NCI-H524 (cell line): ENCODE measurements around the gene PRKAR1B.
A peak's percentile ranks its signal among the peaks of the same experiment; 100 is the strongest.

Experiments used
- DNase-seq, 2 experiments: peaks; one replicate each; lab custom pipeline; 2025; lab: John Stamatoyannopoulos, UW

The PRKAR1B gene

DNA sequence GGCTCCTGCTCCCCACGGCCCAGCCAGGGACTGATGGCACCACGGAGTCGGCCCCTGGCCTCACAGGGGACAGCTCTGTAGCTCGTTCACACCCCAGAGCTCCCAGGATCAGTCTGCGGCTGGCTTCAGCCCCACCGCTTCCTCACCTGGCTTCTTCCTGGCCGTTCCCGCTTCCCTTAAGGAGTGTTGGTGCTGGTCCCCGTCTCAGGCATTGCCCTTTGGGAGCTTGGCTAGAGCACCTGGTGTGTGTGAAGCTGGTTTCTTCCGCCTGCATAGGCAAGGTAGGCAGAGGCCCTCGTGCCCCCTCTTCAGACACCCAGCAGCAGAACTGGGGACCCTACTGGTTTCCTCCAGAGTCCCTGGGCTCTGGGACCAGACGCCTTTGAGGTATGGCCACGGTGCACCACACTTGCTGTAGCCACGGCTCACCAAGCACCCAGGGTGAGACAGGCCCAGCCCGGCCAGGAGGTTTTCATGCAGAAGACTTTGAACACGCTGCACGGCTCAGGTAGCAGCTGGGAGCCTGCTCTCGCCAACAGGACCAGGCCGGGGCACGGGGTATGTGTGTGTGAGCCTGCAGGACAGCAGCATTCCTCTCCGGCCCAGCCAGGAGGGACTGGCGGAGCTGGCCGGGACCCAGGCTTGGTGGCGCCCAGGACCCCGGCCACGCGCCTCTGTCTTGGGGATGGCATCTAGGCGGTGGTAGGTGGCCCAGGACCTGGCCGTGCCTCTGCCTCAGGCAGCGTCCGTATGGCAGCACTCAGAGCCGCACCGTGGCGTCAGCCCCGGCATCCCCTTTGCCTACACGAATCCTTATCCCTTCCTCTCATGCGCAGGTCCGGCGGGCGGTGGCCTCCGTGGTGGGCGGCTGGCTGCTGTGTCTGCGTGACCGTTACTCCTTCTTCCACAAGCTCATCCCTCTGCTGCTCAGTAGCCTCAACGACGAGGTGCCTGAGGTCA, 13.2 kb upstream of the PRKAR1B start:
- no peak for DNase-seq

DNA sequence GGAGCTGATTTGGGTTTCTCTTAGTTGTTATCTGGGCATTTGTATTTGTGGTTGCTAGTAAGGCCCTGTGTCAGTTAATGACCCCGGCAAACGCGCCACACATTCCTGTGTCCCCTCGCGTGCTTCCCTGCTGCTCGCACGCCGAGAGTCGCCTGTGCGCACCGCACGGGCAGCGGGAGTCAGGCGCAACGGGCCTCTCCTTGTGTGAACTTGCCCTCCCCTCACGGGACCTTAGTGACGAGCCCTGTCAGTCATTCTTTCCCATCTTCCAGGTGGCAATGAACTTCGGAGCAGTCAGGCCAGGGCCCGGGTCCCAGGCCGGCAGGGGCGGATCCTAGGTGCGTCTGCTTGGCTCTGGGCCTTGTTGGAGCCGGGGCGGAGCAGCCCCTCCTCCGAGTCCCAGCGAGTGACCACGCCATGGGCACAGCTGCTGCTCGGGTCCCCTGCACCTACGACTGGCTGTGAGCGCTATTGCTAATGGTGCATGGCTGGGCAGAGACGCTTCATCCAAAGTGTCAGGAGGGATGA, 12.4 kb upstream of the PRKAR1B start:
- DNase-seq: no peak

DNA sequence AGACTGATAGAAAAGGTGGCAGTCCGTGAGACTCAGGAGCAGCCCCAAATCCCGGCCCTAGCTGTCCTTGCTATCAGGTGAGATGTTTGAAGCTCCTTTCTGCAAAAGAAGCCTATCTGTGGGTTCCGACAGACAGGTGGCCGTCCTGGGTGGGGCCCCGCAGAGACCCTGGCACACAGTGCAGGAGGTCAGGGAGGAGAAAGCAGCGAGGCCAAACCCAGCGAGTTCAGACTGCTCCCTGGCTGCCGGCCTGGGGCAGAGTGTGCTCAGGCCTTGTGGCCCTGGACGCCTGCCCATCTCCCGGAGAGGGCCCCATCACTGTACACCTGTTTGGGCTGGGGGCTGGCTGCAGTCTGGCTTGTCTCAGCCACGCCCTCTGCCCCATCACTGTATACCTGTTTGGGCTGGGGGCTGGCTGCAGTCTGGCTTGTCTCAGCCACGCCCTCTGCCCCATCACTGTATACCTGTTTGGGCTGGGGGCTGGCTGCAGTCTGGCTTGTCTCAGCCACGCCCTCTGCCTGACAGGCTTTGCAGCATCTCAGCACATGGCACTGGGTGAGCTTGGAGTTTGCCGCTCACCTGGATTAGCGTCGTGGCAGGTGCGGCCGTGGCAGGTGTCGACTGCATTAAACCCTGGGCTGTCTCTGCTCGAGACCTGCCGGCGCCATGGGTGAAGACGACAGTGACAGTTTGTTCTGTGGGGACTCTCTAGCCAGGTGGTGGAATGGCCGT, 11.8 kb upstream of the PRKAR1B start:
- DNase-seq: no peak

DNA sequence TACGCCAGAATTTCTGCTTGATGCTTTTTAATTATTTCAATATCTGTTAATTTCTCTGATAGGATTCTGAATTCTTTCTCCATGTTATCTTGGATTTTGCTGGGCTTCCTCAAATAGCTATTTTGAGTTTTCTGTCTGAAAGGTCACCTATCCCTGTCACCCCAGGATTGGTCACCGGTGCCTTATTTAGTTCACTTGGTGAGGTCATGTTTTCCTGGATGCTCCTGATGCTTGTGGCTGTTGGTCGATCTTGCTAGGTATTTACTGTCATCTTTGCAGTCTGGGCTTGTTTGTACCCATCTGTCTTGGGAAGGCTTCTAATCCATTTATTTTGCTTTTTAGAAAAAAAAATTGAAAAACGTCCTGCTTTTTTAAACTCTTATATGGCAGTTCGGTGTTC, 11.2 kb upstream of the PRKAR1B start:
- DNase-seq: no peak

DNA sequence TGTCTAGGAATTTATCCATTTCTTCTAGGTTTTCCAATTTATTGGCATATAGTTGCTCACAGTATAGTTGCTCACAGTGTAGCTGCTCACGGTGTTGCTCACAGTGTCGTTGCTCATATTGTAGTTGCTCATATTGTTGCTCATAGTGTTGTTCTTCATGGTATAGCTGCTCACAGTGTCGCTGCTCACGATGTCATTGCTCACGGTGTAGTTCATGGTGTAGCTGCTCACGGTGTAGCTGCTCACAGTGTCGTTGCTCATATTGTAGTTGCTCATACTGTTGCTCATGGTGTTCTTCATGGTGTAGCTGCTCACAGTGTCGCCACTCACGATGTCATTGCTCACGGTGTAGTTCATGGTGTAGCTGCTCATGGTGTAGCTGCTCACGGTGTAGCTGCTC, 7.7 kb upstream of the PRKAR1B start:
- no peak for DNase-seq

DNA sequence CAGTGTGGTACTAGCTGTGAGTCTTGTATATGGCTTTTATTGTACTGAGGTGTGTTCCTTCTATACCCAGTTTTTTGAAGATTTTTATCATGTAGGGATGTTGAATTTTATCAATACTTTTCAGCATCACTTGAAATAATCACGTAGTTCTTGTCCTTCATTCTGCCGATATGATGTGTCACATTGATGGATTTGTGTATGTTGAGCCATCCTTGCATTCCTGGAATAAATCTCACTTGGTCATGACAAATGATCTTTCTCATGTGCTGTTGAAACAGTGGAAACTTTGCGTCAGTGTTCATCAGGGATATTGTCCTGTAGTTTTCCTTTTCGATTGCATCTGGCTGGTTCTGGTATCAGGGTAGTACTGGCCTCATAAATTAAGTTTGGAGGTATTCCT, 7.1 kb upstream of the PRKAR1B start:
- DNase-seq: no peak

DNA sequence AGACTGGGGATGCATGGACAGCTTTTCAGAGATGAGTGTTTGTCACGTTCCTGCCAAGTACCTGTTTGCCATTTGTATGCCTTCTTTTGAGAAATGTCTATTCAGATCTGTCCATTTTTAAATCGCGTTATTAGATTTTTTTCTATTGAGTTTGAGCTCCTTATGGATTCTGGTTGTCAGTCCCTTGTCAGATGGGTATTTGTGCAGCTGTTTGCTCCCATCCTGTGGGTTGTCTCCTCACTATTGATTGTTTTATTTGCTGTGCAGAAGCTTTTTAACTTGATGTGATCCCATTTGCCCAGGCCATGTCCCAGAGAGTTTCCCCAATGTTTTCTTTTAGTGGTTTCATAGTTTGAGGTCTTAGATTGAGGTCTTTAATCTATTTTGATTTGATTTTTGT, 5.5 kb upstream of the PRKAR1B start:
- no peak for DNase-seq

DNA sequence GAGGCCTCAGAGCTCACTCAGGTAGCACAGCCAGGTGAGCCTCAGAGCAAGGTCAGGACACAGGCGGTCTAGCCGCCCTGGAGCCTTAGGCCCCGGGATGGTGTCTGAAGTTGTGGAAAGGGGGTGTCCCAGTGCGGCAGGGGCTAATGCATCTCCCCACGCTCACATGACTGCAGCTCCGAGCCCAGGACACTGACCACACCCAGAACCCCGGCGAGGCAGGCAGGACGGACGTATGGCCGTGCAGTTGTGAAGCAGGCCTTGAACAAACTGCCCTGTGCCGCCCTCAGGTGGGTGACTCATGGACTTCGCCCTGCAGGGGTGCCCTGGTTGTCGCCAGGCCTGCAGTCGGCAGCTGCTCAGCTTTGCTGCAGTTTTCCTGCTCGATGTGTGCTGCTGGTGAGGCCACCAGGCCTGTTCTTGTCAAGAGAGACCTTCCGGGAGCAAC, 5.0 kb upstream of the PRKAR1B start:
- DNase-seq: peak; percentile 47 to 88

DNA sequence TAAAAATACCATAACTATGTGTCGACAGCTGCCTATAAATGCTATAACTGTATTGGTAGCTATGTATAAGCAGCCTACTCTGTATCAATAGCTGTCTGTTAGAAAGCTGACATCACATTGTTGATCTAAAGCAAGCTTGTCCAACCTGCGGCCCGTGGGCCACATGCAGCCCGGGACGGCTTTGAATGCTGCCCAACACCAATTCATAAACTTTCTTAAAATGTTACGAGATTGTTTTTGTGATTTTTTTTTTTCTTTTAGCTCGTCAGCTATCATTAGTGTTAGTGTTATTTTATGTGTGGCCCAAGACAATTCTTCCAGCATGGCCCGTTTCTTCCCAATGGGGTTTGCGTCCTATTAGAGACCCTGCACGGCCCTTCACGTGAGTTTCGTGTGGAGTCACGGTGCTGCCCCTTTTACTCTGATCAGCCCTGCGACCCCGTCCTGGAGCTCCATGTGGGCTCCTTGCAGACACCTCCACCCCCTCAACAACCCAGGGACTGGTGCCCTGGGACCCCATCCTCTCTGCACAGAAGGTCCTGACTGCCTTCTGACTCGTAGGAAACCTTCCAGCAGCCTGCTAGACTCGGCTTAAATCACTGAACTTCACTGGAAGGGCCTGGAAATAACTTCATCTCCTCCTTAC, 4.5 kb upstream of the PRKAR1B start:
- no peak for DNase-seq

DNA sequence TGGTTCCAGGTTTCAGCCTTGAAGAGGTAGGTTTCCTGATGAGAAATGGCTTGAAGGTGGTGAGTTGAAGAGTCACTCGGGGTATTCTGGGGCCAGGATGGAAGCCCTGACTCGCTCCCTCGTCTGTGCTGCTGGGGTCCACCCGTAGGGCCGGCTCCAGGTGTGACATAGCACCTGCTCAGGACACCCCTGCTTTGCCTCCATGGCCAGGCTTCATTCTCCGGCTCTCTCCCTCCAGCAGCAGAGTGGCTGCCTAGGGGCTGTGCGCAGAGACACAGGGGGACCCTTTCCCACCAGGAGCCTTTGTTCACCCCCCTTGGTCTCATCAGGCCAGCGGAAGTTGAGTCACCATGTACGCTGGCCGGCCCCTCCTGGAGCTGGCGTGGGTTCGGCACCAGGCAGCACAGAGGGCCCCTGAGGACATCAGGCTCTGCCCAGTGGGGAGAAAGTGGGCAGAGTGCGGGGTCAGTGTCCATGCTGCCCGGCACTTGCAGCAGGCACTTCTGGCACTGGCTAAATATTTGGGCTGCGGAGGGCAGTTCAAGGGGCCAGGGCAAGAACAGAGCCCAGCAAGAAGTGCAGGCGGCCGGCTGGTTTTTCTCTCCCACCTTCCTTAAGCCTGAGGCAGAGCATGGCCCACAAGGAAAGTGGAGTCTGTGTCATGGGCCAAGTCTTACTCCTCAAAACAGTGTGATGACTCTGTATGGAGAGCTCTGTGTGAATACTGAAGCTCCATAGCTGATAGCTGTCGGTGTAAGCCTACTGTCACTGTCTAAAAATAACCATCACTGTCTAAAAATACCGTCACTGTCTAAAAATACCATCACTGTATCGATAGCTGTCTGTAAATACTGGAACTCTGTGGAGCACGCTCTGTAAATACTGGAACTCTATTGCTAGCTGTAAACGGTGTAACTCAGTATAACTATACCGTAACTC, 3.7 kb upstream of the PRKAR1B start:
- no peak for DNase-seq

DNA sequence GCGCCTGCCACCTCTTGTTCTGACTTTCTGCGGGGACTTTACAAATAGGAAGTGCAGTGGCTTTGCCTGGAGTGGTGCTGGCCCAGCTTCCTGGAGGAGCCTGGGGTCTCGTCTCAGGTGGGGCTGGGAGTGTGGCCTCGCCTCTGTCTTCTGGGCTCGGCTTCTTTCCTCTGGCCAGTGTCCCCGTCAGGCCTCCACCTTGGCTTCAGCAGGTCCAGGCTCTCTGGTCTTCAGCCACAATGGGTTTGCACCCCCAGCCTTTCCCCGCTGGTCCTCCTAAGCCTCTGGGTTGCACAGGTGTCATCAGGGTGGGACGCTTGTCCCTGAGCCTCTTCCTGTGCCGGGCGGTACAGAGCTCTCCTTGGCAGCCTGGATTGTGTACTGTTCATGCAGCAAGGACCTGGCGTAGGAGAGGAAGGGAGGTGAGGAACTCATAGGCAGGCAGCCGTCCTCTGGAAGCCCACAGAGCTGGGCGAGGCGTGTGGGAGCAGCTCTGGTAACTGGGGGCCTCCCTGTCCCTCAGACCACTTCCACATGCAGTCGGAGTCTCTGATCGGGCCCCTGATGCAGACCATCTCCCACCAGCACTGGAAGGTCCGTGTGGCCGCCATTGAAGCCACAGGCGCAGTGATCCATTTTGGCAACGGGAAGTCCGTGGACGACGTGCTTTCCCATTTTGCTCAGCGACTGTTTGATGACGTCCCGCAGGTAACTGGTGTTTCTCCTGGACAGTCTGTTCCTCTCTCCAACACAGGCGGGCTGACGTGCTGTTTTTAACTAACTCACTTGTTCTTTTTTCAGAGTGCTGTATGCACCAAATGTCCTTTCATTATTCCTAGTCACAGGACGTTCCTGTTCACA, 2.3 kb upstream of the PRKAR1B start:
- DNase-seq: no peak

DNA sequence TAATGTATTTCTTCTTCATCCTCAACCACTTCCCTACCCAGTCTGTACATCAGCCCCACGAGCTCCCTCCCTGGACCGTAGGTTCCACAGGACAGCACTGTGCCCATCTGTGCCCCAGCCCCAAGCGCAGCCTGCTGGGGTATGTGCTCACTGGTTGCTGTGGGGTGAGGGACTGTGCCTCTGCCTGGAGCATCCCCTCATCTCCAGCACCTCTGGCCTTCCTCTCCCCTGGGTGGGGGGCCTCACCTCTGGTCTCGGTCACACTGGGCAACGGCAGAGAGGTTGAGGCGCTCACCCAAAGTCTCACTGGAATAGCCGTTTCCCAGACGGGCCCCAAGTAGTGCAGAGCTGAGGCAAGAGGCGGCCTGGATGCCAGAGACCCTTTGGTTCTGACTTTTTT, 1.5 kb upstream of the PRKAR1B start:
- DNase-seq: no peak

DNA sequence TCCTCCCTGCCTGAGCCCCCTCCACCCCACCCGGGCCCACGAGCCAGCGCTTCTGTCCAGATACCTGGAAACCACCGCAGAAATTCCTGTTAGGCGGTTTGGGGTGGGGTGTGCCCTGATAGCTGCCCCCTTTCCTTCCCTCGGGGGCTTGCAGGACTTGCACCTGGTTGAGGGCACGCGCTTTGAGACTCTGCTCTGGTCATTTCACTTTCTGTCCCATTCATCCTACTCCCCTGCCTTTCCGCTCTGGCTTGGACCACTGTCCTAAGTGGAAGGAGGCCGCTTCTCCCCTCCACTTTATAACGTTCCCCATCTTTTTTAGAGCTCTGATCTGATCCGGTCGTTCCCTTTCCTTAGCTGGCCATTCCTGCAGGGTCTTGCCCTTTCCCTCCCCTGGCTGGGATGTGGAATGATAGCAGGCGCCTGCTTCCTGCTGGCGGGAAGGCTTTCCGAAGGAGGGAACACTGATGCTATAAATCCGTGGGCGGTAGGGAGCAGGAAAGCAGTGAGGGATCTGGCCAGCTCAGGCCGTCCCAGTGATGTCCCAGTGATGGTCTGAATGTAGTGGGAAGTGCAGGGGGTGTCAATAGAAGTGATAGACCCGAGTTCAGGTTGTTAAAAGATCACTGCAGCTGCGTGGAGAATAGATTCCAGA, 852 bp upstream of the PRKAR1B start:
- DNase-seq: no peak

DNA sequence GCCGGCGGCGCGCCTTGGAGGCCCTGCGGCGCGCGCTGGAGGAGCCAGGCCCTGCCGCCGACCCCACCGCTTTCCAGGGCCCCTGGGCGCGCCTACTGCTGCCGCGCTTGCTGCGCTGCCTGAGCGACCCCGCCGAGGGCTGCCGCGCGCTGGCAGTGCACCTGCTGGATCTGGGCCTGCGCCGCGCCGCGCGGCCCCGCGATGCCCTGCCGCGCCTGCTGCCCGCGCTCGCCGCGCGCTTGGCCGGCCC, 302 bp downstream of the PRKAR1B start:
- DNase-seq: no peak

DNA sequence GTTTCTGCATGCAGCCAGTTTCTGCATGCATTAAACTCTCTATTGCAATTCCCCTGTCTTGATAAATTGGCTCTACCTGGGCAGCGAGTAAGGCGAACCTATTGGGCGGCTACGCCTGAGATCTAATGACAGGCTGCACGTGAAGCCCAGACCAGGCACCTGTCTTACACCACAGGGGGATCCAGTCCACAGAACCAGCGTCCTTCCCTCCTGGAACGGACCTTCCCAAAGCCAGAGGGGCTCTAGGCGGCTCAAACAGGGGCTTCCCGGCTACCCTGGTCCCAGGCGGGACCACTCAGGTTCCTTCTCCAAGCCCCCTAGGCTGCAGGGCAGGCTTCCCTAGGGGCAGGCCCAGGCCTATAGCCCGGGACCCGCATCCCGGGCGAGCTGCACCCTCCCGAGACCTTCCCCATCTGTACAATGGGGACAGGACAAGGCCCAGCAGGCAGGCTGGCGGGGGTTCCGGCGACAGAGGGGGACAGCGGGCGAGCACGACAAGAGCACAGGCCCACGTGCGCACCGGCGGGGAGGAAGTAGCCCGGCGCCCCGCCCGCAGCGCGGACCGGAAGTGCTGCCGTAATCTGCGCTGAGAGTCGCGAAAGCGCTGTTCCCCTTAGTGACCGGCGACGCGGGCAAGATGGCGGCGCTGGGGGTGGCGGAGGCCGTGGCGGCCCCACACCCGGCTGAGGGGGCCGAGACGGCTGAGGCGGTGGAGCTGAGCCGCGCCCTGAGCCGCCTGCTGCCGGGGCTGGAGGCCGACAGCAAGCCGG, 812 bp downstream of the PRKAR1B start, which contains the start of gene DNAAF5:
Gene DNAAF5 (plus strand): TSS at position 616 of the 770 bp plus-strand sequence. CDS start 22 bp downstream, at position 638.
- DNase-seq: peak; percentile 76 to 82

DNA sequence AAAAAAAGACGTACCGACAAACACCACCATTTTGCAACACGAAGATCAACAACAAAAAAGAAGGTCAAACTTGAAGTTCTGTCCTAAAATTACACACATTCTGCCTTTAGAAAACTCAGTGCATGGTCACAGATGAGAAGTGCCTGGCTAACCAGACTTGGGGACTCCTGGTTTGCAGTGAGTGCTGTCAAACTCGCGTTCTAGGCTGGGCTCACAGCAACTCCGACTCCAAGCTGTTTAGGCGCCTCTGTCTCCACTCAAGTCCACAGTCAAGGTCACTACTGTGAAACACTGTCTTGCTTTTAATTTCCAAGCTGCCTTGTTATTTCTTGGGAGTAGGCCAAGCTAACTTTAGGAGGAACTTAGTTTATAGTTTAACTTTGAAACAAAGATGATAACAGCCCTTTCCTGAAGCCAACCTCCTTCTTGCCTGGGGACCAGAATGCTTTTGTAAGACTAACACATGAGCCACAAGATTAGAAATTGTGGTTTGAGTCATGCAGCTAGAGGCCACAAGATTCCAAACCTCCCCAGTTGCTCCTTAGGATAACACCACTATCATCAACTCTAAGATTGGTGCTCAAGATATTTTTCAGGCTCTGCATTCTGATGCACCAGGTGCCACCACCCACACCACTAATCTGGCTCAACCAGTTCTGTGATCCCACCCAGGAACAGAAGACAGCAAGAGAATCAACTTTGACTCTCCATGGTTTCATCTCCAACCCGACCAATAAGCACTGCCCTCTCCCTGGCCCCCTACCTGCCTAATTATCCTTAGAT, 1.7 kb downstream of the PRKAR1B start:
- DNase-seq: no peak

DNA sequence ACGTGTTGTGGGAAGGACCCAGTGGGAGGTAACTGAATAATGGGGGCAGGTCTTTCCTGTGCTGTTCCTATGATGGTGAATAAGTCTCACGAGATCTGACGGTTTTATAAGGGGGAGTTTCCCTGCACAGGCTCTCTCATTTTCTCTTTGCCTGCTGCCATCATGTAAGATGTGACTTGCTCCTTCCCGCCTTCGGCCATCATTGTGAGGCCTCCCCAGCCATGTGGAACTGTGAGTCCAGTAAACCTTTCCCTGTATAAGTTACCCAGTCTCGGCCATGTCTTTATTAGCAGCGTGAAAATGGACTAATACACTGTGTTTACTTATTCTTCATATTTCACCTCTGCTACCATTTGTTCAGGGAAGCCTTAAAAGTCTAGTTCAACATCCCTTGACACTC, 2.8 kb downstream of the PRKAR1B start:
- no peak for DNase-seq

DNA sequence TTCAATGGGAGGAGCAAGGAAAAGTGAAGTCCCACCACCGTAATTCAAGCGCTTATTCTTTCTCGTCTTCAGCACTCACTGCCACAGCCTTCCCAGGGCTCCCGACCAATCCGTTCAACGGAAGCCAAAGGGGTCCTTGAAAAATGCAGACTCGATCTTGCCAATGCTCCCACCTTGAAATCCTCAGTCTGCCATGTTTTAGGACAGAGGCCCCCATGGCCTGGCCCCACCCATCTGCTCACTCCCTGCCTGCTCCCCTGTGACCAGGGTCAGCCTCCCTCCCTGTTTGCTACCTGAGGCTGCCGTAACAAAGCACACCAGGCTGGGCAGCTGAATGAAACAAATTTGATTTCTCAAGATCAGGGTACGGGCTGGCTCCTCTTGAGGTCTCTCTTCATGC, 3.5 kb downstream of the PRKAR1B start:
- DNase-seq: no peak
